ENCODE results near the gene SNRNP200. TPM values are rescaled to one million over a fixed set of nuclear protein-coding genes. Genes with fewer than 3 reads are reported as not detected.

Gene SNRNP200
- total RNA-seq, 4 donors from 2014 or later: 67.8 to 106 (median 83.4) TPM

DNA sequence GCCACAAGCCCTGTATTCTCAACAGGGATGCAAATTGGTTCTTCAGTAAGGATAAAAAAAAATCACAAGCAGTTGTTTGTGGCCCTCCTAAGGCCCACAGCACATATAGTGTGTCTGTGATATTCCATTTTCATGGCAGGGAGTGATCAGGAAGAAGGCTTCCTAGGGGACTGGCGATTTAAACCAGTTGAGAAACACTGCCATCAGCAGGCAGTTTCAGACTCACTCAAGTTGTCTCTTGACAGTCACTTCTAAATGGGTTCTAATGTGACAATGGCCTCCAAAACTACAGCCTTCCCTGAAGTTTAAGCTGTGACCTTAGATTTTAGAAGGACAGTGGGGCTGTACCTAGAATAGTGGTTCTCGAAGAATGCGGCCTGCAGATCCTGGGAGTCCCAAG is 33.4 kb downstream of the SNRNP200 start:
- TF ChIP-seq, protein P1, sequence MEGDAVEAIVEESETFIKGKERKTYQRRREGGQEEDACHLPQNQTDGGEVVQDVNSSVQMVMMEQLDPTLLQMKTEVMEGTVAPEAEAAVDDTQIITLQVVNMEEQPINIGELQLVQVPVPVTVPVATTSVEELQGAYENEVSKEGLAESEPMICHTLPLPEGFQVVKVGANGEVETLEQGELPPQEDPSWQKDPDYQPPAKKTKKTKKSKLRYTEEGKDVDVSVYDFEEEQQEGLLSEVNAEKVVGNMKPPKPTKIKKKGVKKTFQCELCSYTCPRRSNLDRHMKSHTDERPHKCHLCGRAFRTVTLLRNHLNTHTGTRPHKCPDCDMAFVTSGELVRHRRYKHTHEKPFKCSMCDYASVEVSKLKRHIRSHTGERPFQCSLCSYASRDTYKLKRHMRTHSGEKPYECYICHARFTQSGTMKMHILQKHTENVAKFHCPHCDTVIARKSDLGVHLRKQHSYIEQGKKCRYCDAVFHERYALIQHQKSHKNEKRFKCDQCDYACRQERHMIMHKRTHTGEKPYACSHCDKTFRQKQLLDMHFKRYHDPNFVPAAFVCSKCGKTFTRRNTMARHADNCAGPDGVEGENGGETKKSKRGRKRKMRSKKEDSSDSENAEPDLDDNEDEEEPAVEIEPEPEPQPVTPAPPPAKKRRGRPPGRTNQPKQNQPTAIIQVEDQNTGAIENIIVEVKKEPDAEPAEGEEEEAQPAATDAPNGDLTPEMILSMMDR (IDR thresholded peaks at IDR 0.05; ENCODE audit: low read depth): no peak

DNA sequence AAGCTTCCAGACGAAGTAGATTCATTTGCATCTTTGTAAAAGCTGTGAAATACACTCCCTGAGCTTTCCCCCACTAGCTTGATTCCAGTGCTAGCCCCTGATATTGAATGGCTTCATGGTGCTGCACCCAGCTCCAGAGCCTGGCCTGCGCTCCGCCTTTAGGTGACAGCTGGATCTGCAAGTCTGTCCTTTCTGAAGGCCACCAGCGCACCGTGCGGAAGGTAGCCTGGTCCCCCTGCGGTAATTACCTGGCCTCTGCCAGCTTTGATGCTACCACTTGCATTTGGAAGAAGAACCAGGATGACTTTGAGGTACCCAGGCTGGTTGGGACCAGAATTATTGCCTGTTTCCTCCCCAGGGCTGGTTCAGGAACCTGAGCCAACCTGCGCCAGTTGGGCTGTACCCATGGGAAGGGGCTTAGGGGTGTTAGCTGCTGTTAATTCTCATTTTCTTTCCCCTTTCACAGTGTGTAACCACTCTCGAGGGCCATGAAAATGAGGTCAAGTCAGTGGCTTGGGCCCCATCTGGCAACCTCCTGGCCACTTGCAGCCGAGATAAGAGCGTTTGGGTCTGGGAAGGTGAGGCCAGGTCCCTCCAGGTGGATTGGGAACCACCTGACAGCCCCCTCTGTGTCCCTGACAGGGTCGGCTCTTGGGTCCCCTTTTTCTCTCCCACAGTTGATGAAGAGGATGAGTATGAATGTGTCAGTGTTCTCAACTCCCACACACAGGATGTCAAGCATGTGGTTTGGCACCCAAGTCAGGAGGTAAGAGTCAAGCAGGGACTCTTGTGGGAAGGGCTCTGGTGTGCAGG is 38.0 kb downstream of the SNRNP200 start:
- TF ChIP-seq, protein P1 (IDR thresholded peaks at IDR 0.05; ENCODE audit: low read depth): no peak

DNA sequence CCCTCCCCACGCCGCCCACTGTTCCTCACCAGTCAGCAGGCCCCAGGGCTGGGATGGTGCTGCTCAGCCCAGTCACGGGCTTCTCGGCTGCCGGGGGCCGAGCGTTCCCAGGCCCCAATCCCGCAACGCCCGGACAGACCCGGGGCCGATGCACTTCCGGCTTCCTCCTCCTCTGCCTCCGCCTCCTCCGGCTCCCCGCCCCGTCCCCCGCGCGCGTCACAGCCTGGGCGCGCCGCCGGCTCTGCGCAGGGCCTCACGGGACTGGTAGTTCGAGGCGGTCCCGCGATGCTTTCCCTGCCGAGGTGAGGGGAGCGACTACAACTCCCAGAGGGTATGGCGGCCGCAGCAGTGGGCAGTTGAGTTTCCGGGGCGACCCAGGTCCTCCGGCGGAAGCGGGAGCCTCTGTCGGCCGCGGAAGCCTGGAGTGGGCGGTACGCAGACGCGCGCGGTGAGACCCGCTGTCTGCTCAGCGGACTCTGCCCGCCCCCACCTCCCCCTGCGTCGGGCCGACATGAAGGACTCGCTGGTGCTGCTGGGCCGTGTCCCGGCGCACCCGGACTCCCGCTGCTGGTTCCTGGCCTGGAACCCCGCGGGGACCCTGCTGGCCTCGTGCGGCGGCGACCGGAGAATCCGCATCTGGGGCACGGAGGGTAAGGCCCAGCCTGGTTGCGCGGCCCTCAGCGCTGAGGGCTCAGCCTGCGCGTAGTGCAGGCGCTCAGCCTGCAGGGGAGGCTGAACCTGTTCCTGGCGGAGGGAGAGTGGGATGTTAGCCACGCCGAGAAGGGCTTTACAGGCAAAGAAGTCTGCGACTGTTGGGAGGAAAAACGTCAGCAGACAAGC is 39.3 kb downstream of the SNRNP200 start, which contains the start of the genes CIAO1 and TMEM127:
Gene CIAO1 (plus strand): TSS at position 386 of the 840 bp plus-strand sequence. CDS start 126 bp downstream, at position 512.
Gene TMEM127 (minus strand): TSS at position 158 of the 840 bp plus-strand sequence. CDS start 616 bp downstream, outside the sequence.
- TF ChIP-seq, protein P1 (IDR thresholded peaks at IDR 0.05; ENCODE audit: low read depth): no peak

DNA sequence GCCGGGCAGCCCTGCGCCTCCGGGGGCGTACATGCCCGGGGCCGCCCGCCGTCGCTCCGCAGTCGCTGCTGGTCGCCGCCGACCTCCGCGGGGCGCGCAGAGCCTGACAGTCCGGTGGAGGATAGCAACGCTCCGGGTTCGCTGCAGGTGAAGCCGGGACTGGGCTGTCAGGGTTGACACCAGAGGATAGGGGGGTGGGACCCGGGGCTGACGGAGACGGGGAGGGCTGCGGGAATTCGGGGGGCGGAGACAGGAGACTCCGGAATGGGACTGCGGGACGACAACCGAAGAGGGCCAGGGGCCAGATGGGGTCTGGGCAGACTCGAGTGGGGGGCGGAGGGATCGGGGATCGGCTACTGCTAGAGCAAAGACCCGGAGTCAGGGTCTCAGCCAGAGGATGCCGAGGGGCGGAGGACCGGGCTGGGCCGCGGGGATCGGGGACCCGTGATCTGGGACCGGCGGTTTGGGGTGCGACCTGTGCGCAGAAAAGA is 40.0 kb downstream of the SNRNP200 start:
- TF ChIP-seq, protein P1 (IDR thresholded peaks at IDR 0.05; ENCODE audit: low read depth): no peak

DNA sequence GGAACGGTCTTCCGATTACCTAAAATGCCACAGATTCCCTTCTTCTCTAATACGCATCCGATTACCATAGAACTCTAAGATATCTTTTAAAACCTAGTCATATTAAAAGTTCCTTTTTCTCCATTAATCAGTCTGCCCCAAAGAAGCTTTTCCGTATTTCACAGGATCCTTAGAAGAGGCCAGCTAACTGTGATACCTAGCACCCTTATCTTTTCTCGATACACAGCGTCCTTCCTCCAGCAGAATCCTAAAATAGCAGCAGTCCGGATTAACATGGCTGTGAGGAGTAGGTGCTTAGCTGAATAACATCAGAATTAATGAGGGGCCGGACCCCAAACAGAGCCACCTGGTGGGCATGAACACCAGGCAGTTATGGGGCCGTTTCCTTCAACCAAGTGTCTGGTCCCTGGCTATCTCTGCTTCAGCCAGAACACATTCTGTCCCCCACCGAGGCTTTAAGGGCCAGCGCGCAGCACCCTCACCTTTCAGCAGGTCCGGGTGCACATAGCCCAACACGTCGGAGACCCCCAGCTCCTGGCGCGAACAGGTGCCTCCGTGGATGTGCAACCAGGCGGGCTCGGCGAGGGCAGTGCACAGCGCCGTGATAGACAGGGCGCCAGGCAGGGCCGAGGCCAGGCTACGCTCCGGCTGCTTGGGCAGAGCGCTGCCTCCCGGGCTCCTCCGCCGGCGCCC is 40.5 kb downstream of the SNRNP200 start:
- TF ChIP-seq, protein P1 (IDR thresholded peaks at IDR 0.05; ENCODE audit: low read depth): no peak

DNA sequence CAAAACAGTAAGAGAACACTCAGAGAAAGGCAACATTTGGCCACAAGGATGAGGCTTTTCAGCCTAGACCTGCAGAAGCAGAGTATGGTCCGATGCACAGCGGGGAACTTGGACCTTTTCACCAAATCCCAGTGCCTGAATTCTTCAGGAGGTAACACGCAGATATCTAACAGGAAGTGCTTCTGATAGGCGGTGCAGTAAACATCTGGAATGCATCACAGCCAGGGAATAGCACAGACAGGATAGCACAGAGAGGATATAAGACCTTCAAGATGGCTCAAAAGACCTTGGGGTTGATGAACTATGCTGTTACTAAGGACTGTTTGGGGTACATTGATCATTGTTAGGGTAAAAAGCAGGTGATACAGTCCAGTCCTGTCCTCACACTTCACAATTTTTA is 41.3 kb downstream of the SNRNP200 start:
- TF ChIP-seq, protein P1 (IDR thresholded peaks at IDR 0.05; ENCODE audit: low read depth): no peak

Data from subcutaneous adipose tissue (tissue), 4 donors.